MM.1S (cell line): ENCODE measurements around the gene TMEM154.

Experiments used
- CTCF ChIP-seq: fragments of 300-600 bp; sonication (generic); IDR thresholded peaks from 2 replicates; pipeline ENCODE4 v1.5.1; 2016; ENCODE audit warnings: antibody characterized with exemption, low read length, mixed read lengths
- EZH2 ChIP-seq: fragments of 300-600 bp; sonication (generic); optimal IDR thresholded peaks from 2 replicates; pipeline ENCODE3; 2017; ENCODE audit warnings: low read depth, mild to moderate bottlenecking, antibody characterized with exemption, low read length, mixed read lengths
- EZH2phosphoT487 ChIP-seq: fragments of 300-600 bp; sonication (generic); IDR thresholded peaks from 2 replicates; pipeline ENCODE4 v1.6.1; 2018; ENCODE audit warnings: antibody characterized with exemption, low read length

GRCh38 chr4:152620915-152621314 is 58.9 kb downstream of the TMEM154 start:
- TF ChIP-seq CTCF (no peak), EZH2 (no peak), EZH2phosphoT487 (no peak)
